Endothelial cell of umbilical vein (primary cell): ENCODE data around the gene EMC6. TPM values are rescaled to one million over a fixed set of nuclear protein-coding genes. Genes with fewer than 3 reads are reported as not detected.

ENCODE experiments used
- BruUV-seq: library from RNA; stranded (reverse); fragments of 400-500 nt; replicated peaks from 2 replicates; lab custom pipeline; 2021; lab: Mats Ljungman, UMichigan
- CTCF ChIA-PET: fragments of 300-600, 350-600 bp; sonication (Branson Sonifier 250); formaldehyde crosslinking; loops from one replicate; lab custom pipeline; 2021; ENCODE audit warnings: antibody characterized with exemption, inconsistent platforms; lab: Charles Lee
- POLR2A ChIA-PET: fragments of 300-600, 350-600 bp; sonication (Branson Sonifier 250); formaldehyde crosslinking; loops from one replicate; lab custom pipeline; 2021; ENCODE audit warnings: antibody characterized with exemption, inconsistent platforms; lab: Charles Lee
- DNase-seq: peaks from one replicate; pipeline ENCODE4 v3.0.0-alpha.2; 2011; ENCODE audit warnings: low read depth, low spot score
- FAIRE-seq: peaks from 2 replicates; lab custom pipeline; 2011; peaks lifted over from hg19 to GRCh38; lab: Jason Lieb, UNC
- H2AFZ ChIP-seq: 2 replicates; pipeline ENCODE4 v1.6.0; 2012; ENCODE audit warnings: low read depth, low read length, control low read depth, inconsistent platforms
- H3K27ac ChIP-seq: 2 replicates; pipeline ENCODE4 v1.5.1; 2011; ENCODE audit warnings: low read depth, mild to moderate bottlenecking, control low read depth, low read length, moderate library complexity; ENCODE audit not compliant: insufficient read depth
- H3K27me3 ChIP-seq, 2 experiments: 2 replicates each; pipeline versions ENCODE4 v1.6.0 to v1.6.1; 2011; ENCODE audit warnings: low read length in 2 of 2, mixed read lengths in 1 of 2; ENCODE audit not compliant: control insufficient read depth in 2 of 2, insufficient read depth in 2 of 2
- H3K36me3 ChIP-seq, 2 experiments: 2 replicates in 1 of 2; 3 replicates in 1 of 2; pipeline ENCODE4 v1.5.1; 2011; ENCODE audit warnings: low read length in 2 of 2, mild to moderate bottlenecking in 1 of 2, moderate library complexity in 1 of 2; ENCODE audit not compliant: control insufficient read depth in 2 of 2, insufficient read depth in 2 of 2; ENCODE audit errors: extremely low read depth in 1 of 2
- H3K4me1 ChIP-seq: 3 replicates; pipeline ENCODE4 v1.5.1; 2011; ENCODE audit warnings: mild to moderate bottlenecking, low read length; ENCODE audit not compliant: control insufficient read depth, insufficient read depth; ENCODE audit errors: extremely low read depth
- H3K4me2 ChIP-seq: 2 replicates; pipeline ENCODE4 v1.6.1; 2011; ENCODE audit warnings: low read length, control low read depth, mixed read lengths; ENCODE audit not compliant: insufficient read depth
- H3K4me3 ChIP-seq, 3 experiments: fragments of 200-600 bp in 1 of 3; sonication (generic), shearing (Covaris generic) in 1 of 3; replicated peaks in 1 of 3; 2 replicates each; pipeline ENCODE4 v1.5.1; 2011 to 2016; ENCODE audit warnings: control low read depth in 3 of 3, low read length in 3 of 3, mild to moderate bottlenecking in 2 of 3, inconsistent platforms in 1 of 3, low read depth in 1 of 3, moderate library complexity in 1 of 3; ENCODE audit not compliant: insufficient read depth in 1 of 3
- H3K79me2 ChIP-seq: 2 replicates; pipeline ENCODE4 v1.6.0; 2012; ENCODE audit warnings: low read length, inconsistent platforms; ENCODE audit not compliant: control insufficient read depth, insufficient read depth
- H3K9ac ChIP-seq: replicated peaks from 2 replicates; pipeline ENCODE3; 2011; ENCODE audit warnings: low read length, control low read depth; ENCODE audit not compliant: insufficient read depth; ENCODE audit errors: extremely low read depth
- H3K9me1 ChIP-seq: replicated peaks from 3 replicates; pipeline ENCODE4 v1.6.0; 2011; ENCODE audit warnings: mild to moderate bottlenecking, low read length; ENCODE audit not compliant: control insufficient read depth, insufficient read depth; ENCODE audit errors: extremely low read depth
- H3K9me3 ChIP-seq: replicated peaks from 2 replicates; pipeline ENCODE4 v1.5.1; 2012; ENCODE audit warnings: low read length, inconsistent platforms; ENCODE audit not compliant: control insufficient read depth, insufficient read depth
- H4K20me1 ChIP-seq: replicated peaks from 2 replicates; pipeline ENCODE3; 2011; ENCODE audit warnings: mild to moderate bottlenecking, low read length; ENCODE audit not compliant: control insufficient read depth, insufficient read depth; ENCODE audit errors: extremely low read depth
- CTCF ChIP-seq, 2 donors: IDR thresholded peaks; 1 replicate in 1 of 2; 2 replicates in 1 of 2; pipeline ENCODE4 v1.5.1; 2011; ENCODE audit warnings: low read length in 2 of 2, mild to moderate bottlenecking in 2 of 2, moderate library complexity in 2 of 2, control low read depth in 1 of 2, inconsistent platforms in 1 of 2, low read depth in 1 of 2; ENCODE audit not compliant: insufficient read depth in 1 of 2; ENCODE audit errors: extremely low read depth in 1 of 2
- EZH2 ChIP-seq: IDR thresholded peaks from 2 replicates; pipeline ENCODE4 v1.6.1; 2012; ENCODE audit warnings: borderline replicate concordance, low read depth, mild to moderate bottlenecking, moderate library complexity, low read length, inconsistent platforms; ENCODE audit not compliant: severe bottlenecking
- FOS ChIP-seq: IDR thresholded peaks from 2 replicates; pipeline ENCODE4 v1.6.1; 2011; ENCODE audit warnings: mild to moderate bottlenecking, low read length, moderate library complexity, borderline replicate concordance; ENCODE audit not compliant: insufficient read depth
- GATA2 ChIP-seq: IDR thresholded peaks from 2 replicates; pipeline ENCODE4 v1.7.0; 2011; ENCODE audit warnings: low read depth, mild to moderate bottlenecking, moderate library complexity, mixed read lengths, low read length; ENCODE audit not compliant: insufficient read length, insufficient read depth
- JUN ChIP-seq: IDR thresholded peaks from 2 replicates; pipeline ENCODE4 v1.6.1; 2011; ENCODE audit warnings: borderline replicate concordance, low read depth; ENCODE audit not compliant: insufficient read length, insufficient read depth
- MYC ChIP-seq: IDR thresholded peaks from one replicate; pipeline ENCODE4 v1.6.1; 2011; ENCODE audit warnings: mild to moderate bottlenecking, low read depth, low read length
- POLR2A ChIP-seq: IDR thresholded peaks from 2 replicates; pipeline ENCODE4 v1.6.1; 2012; ENCODE audit warnings: low read depth, mild to moderate bottlenecking, control low read depth, low read length
- POLR2AphosphoS5 ChIP-seq: IDR thresholded peaks from 2 replicates; pipeline ENCODE4 v1.6.1; 2012; ENCODE audit warnings: low read depth, mild to moderate bottlenecking, control low read depth, low read length, moderate library complexity; ENCODE audit not compliant: insufficient read depth
- dilution Hi-C: fragments of 300-500 bp; cut with MboI; formaldehyde crosslinking; loops from one replicate; pipeline ENCODE4 v1.15.0; 2019; ENCODE audit warnings: low sequenced_read_pairs; ENCODE audit not compliant: extremely low pct_ligation_motif_present
- intact Hi-C: fragments of 100-400 bp; cut with micrococcal nuclease; formaldehyde crosslinking; loops from one replicate; pipeline ENCODE4 v1.10.0; 2022
- polyA plus RNA-seq, 4 experiments: library from polyadenylated mRNA; depleted of rRNA in 3 of 4; stranded (reverse) in 3 of 4; unstranded in 1 of 4; fragments of >200 nt; gene quantifications; 2 replicates each; pipeline versions ENCODE4 v1.2.1 to v1.2.3, GENCODE V29; 2011 to 2012; ENCODE audit warnings: missing spikeins in 1 of 4
- total RNA-seq: library from RNA; stranded (reverse); gene quantifications from 2 replicates; pipeline ENCODE4 v1.2.3, GENCODE V29; 2021
- TF ChIP-seq, protein P1 (sequence below): IDR thresholded peaks from 2 replicates; pipeline ENCODE4 v1.6.1; 2011; ENCODE audit not compliant: insufficient read depth, insufficient read length

The EMC6 gene
- total and polyA plus RNA-seq, 2 donors (not counting 3 experiments of a cell fraction or from before 2014, with no cell fraction given), result 54.0 to 105 TPM

GRCh38 chr17:3656755-3657587, 11.6 kb upstream of the EMC6 start:
- H3K27me3 ChIP-seq, result no peaks in the 10 kb centered on the region
- H3K4me2 ChIP-seq, result no peak overlapping the region
- no peaks in the 10 kb centered on the region for H3K9me3 ChIP-seq
- H4K20me1 ChIP-seq, result no peaks in the 10 kb centered on the region
- intact Hi-C loops (no loop called here), dilution Hi-C loops (no loop called here)
- POLR2A ChIA-PET, result interaction anchor here (4.2 kb wide), 1 partner anchor 11 kb away, joined by 17 read pairs; the partner anchor contains the start of genes EMC6 and TAX1BP3
- no peaks in the 10 kb centered on the region for H3K79me2 ChIP-seq
- no peak overlapping the region for H3K4me3 ChIP-seq
- BruUV-seq, result no TSS peak
- no peak overlapping the region for H3K27ac ChIP-seq
- CTCF ChIA-PET, result interaction anchor here (1.2 kb wide), 1 partner anchor 54 kb away, joined by 3 read pairs; no protein-coding TSS in a partner anchor
- TF ChIP-seq POLR2A, result peak; percentile 18
- TF ChIP-seq POLR2AphosphoS5, result no peak
- no peak for TF ChIP-seq GATA2
- H3K36me3 ChIP-seq, result no peaks in the 10 kb centered on the region
- H3K4me1 ChIP-seq, result peaks cover 6% of the 10 kb centered on the region
- FAIRE-seq (no peak), DNase-seq (no peak)
- H2AFZ ChIP-seq, result no peak overlapping the region
- no peak overlapping the region for H3K9ac ChIP-seq
- H3K9me1 ChIP-seq, result no peaks in the 10 kb centered on the region

DNA sequence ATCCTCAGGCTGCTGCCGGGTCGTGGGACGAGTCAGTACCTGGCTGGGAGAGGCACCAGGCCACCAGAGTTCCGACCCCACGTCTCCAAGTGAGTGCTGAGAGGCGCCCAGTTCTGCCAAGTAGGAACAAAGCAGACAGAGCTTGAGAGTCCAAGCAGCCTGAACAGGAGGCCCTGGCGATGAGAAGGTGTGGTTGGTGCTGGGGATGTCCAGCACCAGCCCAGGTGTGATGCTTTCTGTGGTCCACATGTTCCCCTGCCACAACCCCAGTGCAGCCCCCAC, 11.1 kb upstream of the EMC6 start:
- intact Hi-C loops (no loop called here), dilution Hi-C loops (no loop called here)
- Histone ChIP-seq H3K4me2 (no peak overlapping the region), H4K20me1 (no peaks in the 10 kb centered on the region), H3K9me3 (no peaks in the 10 kb centered on the region), H3K9me1 (no peaks in the 10 kb centered on the region), H3K36me3 (peaks cover 0 to 4% of the 10 kb centered on the region in 2 experiments), H3K27me3 (no peaks in the 10 kb centered on the region), H3K27ac (no peak overlapping the region), H2AFZ (no peak overlapping the region), H3K79me2 (no peaks in the 10 kb centered on the region), H3K9ac (no peak overlapping the region), H3K4me3 (no peak overlapping the region), H3K4me1 (peaks cover 6% of the 10 kb centered on the region)
- no peak for DNase-seq
- no peak for FAIRE-seq
- ChIA-PET POLR2A (interaction anchor here (4.2 kb wide), 1 partner anchor 10 kb away, joined by 17 read pairs; the partner anchor contains the start of genes EMC6 and TAX1BP3), CTCF (interaction anchor here (1.2 kb wide), 1 partner anchor 55 kb away, joined by 3 read pairs; no protein-coding TSS in a partner anchor)
- TF ChIP-seq EZH2 (no peak), FOS (no peak), POLR2AphosphoS5 (no peak), GATA2 (no peak), POLR2A (no peak), CTCF (IDR thresholded peaks at IDR 0.05; ENCODE audit: extremely low read depth in 1 of 2, insufficient read depth in 1 of 2, low read depth in 1 of 2, low read length in 2 of 2) (no peak), JUN (no peak), MYC (no peak)
- TF ChIP-seq, protein P1, sequence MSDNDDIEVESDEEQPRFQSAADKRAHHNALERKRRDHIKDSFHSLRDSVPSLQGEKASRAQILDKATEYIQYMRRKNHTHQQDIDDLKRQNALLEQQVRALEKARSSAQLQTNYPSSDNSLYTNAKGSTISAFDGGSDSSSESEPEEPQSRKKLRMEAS, result no peak
- no TSS peak for BruUV-seq
